GM23338 (cell line): ENCODE measurements around the gene FBXO33.

Experiments
- CREB1 ChIP-seq: fragments of 250-450 bp; sonication (Bioruptor Pico); IDR thresholded peaks from 2 replicates; pipeline ENCODE4 v1.5.0; 2020; ENCODE audit warnings: low read depth, mild to moderate bottlenecking, moderate library complexity
- CTCF ChIP-seq, 2 experiments: fragments of 200-600 bp in 1 of 2; sonication (generic) in 1 of 2; conservative IDR thresholded peaks; 2 replicates each; pipeline versions ENCODE4 v1.5.1 to v1.6.1; 2016 to 2017; ENCODE audit warnings: antibody characterized with exemption in 2 of 2, low read depth in 2 of 2, mild to moderate bottlenecking in 2 of 2, moderate library complexity in 1 of 2
- ETS1 ChIP-seq: IDR thresholded peaks from 2 replicates; pipeline ENCODE4 v1.6.1; 2016; ENCODE audit warnings: antibody characterized with exemption
- EZH2 ChIP-seq: fragments of 200-600 bp; sonication (generic); IDR thresholded peaks from one replicate; pipeline ENCODE4 v1.8.0; 2017; ENCODE audit warnings: antibody characterized with exemption, mild to moderate bottlenecking, low read depth; ENCODE audit not compliant: unreplicated experiment
- EZH2phosphoT487 ChIP-seq: fragments of 200-600 bp; sonication (generic); IDR thresholded peaks from one replicate; pipeline ENCODE4 v1.8.1; 2018; ENCODE audit warnings: antibody characterized with exemption; ENCODE audit not compliant: unreplicated experiment
- JUNB ChIP-seq: IDR thresholded peaks from one replicate; pipeline ENCODE4 v1.6.1; 2016; ENCODE audit warnings: antibody characterized with exemption; ENCODE audit not compliant: unreplicated experiment
- NANOG ChIP-seq: IDR thresholded peaks from 2 replicates; pipeline ENCODE4 v1.6.1; 2016; ENCODE audit warnings: antibody characterized with exemption, borderline replicate concordance
- POLR2AphosphoS5 ChIP-seq: IDR thresholded peaks from 2 replicates; pipeline ENCODE4 v1.6.1; 2016; ENCODE audit warnings: antibody characterized with exemption, low read depth
- REST ChIP-seq: IDR thresholded peaks from one replicate; pipeline ENCODE4 v1.6.1; 2018; ENCODE audit warnings: antibody characterized with exemption; ENCODE audit not compliant: unreplicated experiment
- STAT1 ChIP-seq: IDR thresholded peaks from one replicate; pipeline ENCODE4 v1.6.1; 2016; ENCODE audit warnings: antibody characterized with exemption; ENCODE audit not compliant: unreplicated experiment
- ZNF114 ChIP-seq: fragments of 250-450 bp; sonication (Bioruptor Pico); IDR thresholded peaks from 2 replicates; pipeline ENCODE4 v1.5.0; 2020; ENCODE audit warnings: mild to moderate bottlenecking, moderate library complexity
- ZNF462 ChIP-seq: fragments of 250-450 bp; sonication (Bioruptor Pico); IDR thresholded peaks from 2 replicates; pipeline ENCODE4 v1.5.0; 2020; ENCODE audit warnings: mild to moderate bottlenecking, moderate library complexity

GRCh38 chr14:39367387-39367751, 64.9 kb downstream of the FBXO33 start:
- no peak for TF ChIP-seq EZH2
- no peak for TF ChIP-seq POLR2AphosphoS5
- no peak for TF ChIP-seq REST
- no peak for TF ChIP-seq CTCF (conservative IDR thresholded peaks at IDR 0.05; ENCODE audit: low read depth in 2 of 2)
- no peak for TF ChIP-seq EZH2phosphoT487
- no peak for TF ChIP-seq CREB1 (CRISPR knock-in tag)
- TF ChIP-seq ZNF114: no peak
- no peak for TF ChIP-seq ETS1
- TF ChIP-seq STAT1: no peak
- no peak for TF ChIP-seq JUNB
- no peak for TF ChIP-seq NANOG
- no peak for TF ChIP-seq ZNF462
